ENCODE data around the gene SMURF2. TPM values are rescaled to one million over a fixed set of nuclear protein-coding genes. Genes with fewer than 3 reads are reported as not detected.

SMURF2 gene
- total RNA-seq, 1 experiment from 2014 or later: 23.0 TPM

GRCh38 chr17:64634218-64634617, 27.9 kb downstream of the SMURF2 start (continued):
- no peak for TF ChIP-seq E2F1 (CRISPR knock-in tag; IDR thresholded peaks at IDR 0.05)
- no peak for TF ChIP-seq JUN (CRISPR knock-in tag; IDR thresholded peaks at IDR 0.05)
- TF ChIP-seq TEAD4 (CRISPR knock-in tag; IDR thresholded peaks at IDR 0.05): no peak
- no peak for TF ChIP-seq MAX (CRISPR knock-in tag; IDR thresholded peaks at IDR 0.05)
- no peak for TF ChIP-seq ZNF121 (CRISPR knock-in tag; IDR thresholded peaks at IDR 0.05)
- TF ChIP-seq HMGA2 (CRISPR knock-in tag; IDR thresholded peaks at IDR 0.05): no peak
- no peak for TF ChIP-seq CREM (CRISPR knock-in tag; IDR thresholded peaks at IDR 0.05)
- TF ChIP-seq ZMAT4 (CRISPR knock-in tag; IDR thresholded peaks at IDR 0.05): no peak
- no peak for TF ChIP-seq KAT7 (CRISPR knock-in tag; IDR thresholded peaks at IDR 0.05; ENCODE audit: borderline replicate concordance)
- no peak for TF ChIP-seq NFYB (CRISPR knock-in tag; conservative IDR thresholded peaks at IDR 0.05; ENCODE audit: low read depth)

GRCh38 chr17:64632606-64633005, 29.5 kb downstream of the SMURF2 start:
- H3K4me3 Mint-ChIP-seq: no peak overlapping the region
- POLR2A ChIA-PET: no interaction called here
- no peak for ATAC-seq

GRCh38 chr17:64632194-64632593, 29.9 kb downstream of the SMURF2 start:
- Mint-ChIP-seq H3K27ac (no peak overlapping the region), H3K4me1 (peaks cover 10% of the 10 kb centered on the region; the same call in 1 of the 2 replicates)
- ATAC-seq: no peak
- TF ChIP-seq HMGA2 (CRISPR knock-in tag; IDR thresholded peaks at IDR 0.05) (no peak), ZNF423 (CRISPR knock-in tag; IDR thresholded peaks at IDR 0.05) (no peak), TEAD1 (CRISPR knock-in tag; IDR thresholded peaks at IDR 0.05) (no peak), MYBL2 (CRISPR knock-in tag; IDR thresholded peaks at IDR 0.05) (no peak), SP1 (CRISPR knock-in tag; conservative IDR thresholded peaks at IDR 0.05) (no peak), GRHL2 (CRISPR knock-in tag; IDR thresholded peaks at IDR 0.05; ENCODE audit: insufficient replicate concordance, severe bottlenecking) (no peak), ZNF317 (CRISPR knock-in tag; IDR thresholded peaks at IDR 0.05; ENCODE audit: borderline replicate concordance, low read depth) (no peak), PRRX2 (CRISPR knock-in tag; IDR thresholded peaks at IDR 0.05) (no peak), CREM (CRISPR knock-in tag; IDR thresholded peaks at IDR 0.05) (no peak), ZNF219 (CRISPR knock-in tag; IDR thresholded peaks at IDR 0.05; ENCODE audit: borderline replicate concordance) (no peak), IRF1 (CRISPR knock-in tag; IDR thresholded peaks at IDR 0.05) (no peak), ZNF416 (CRISPR knock-in tag; IDR thresholded peaks at IDR 0.05) (no peak), JAZF1 (CRISPR knock-in tag; IDR thresholded peaks at IDR 0.05) (no peak), ATF6 (CRISPR knock-in tag; IDR thresholded peaks at IDR 0.05) (no peak)

More at GRCh38 chr17:64632606-64633005, 29.5 kb downstream of the SMURF2 start:
- Mint-ChIP-seq H3K27ac (no peak overlapping the region), H3K27me3 (ENCODE audit: low read depth) (no peaks in the 10 kb centered on the region), H3K36me3 (no peaks in the 10 kb centered on the region), H3K9me3 (0 out of 2 replicates have a peak, but pooled peaks cover 4% of the 10 kb centered on the region), H3K4me1 (peaks cover 10% of the 10 kb centered on the region; the same call in 1 of the 2 replicates)
- CTCF ChIA-PET: interaction anchor here (0.6 to 1.7 kb wide), 2 partner anchors 17 to 29 kb away, joined by 4 to 7 read pairs; no protein-coding TSS in a partner anchor
- DNase-seq (ENCODE audit: low spot score): no peak
- TF ChIP-seq ZNF232 (CRISPR knock-in tag; IDR thresholded peaks at IDR 0.05) (no peak), FOXP4 (CRISPR knock-in tag; IDR thresholded peaks at IDR 0.05) (no peak)

More at GRCh38 chr17:64632194-64632593, 29.9 kb downstream of the SMURF2 start:
- ChIA-PET POLR2A (no interaction called here), CTCF (interaction anchor here (0.6 to 1.7 kb wide), 2 partner anchors 17 to 29 kb away, joined by 4 to 7 read pairs; no protein-coding TSS in a partner anchor)
- DNase-seq (ENCODE audit: low spot score): no peak
- no peaks in the 10 kb centered on the region for H3K36me3 Mint-ChIP-seq
- no peaks in the 10 kb centered on the region for H3K27me3 Mint-ChIP-seq (ENCODE audit: low read depth)
- 0 out of 2 replicates have a peak, but pooled peaks cover 4% of the 10 kb centered on the region for H3K9me3 Mint-ChIP-seq
- no peak overlapping the region for H3K4me3 Mint-ChIP-seq

Measured in WTC11 (cell line).